H1 (cell line): Measurements from ENCODE around the gene LYVE1. TPM values are rescaled to one million over a fixed set of nuclear protein-coding genes. Genes with fewer than 3 reads are reported as not detected.

ENCODE experiments used
- CTCF ChIA-PET: fragments of 300-600 bp; sonication (Branson Sonifier 250); formaldehyde crosslinking; loops from one replicate; lab custom pipeline; 2021; ENCODE audit not compliant: partially characterized antibody; lab: Charles Lee
- POLR2A ChIA-PET: fragments of 300-600 bp; sonication (Branson Sonifier 250); formaldehyde crosslinking; loops from one replicate; lab custom pipeline; 2021; ENCODE audit warnings: inconsistent platforms; ENCODE audit not compliant: partially characterized antibody; lab: Charles Lee
- DNase-seq, 2 experiments: peaks; one replicate each; pipeline versions ENCODE4 v3.0.0 to v3.0.0-alpha.2; 2010 to 2022; ENCODE audit warnings: low spot score in 2 of 2, low read depth in 1 of 2, mixed read lengths in 1 of 2
- FAIRE-seq: peaks from 2 replicates; lab custom pipeline; 2011; peaks lifted over from hg19 to GRCh38; lab: Jason Lieb, UNC
- H2AFZ ChIP-seq: 2 replicates; pipeline ENCODE4 v1.8.1; 2012; ENCODE audit warnings: low read length, inconsistent platforms
- H2AK5ac ChIP-seq: 2 replicates; pipeline ENCODE4 v1.6.1; 2013; ENCODE audit warnings: low read depth, low read length
- H2BK120ac ChIP-seq: replicated peaks from 2 replicates; pipeline ENCODE3; 2013; ENCODE audit warnings: low read depth, low read length, inconsistent platforms
- H2BK12ac ChIP-seq: 2 replicates; pipeline ENCODE4 v1.6.1; 2013; ENCODE audit warnings: low read depth, low read length
- H2BK15ac ChIP-seq: 2 replicates; pipeline ENCODE4 v1.6.1; 2013; ENCODE audit warnings: low read length
- H2BK20ac ChIP-seq: 2 replicates; pipeline ENCODE4 v1.6.1; 2013; ENCODE audit warnings: low read length
- H2BK5ac ChIP-seq: 2 replicates; pipeline ENCODE4 v1.6.1; 2013; ENCODE audit warnings: low read depth, low read length
- H3K14ac ChIP-seq: 2 replicates; pipeline ENCODE4 v1.6.1; 2013; ENCODE audit warnings: inconsistent platforms; ENCODE audit not compliant: insufficient read length
- H3K18ac ChIP-seq: 2 replicates; pipeline ENCODE4 v1.6.1; 2013; ENCODE audit warnings: low read length; ENCODE audit errors: extremely low read depth
- H3K23ac ChIP-seq: 2 replicates; pipeline ENCODE4 v1.6.1; 2013; ENCODE audit warnings: inconsistent platforms; ENCODE audit not compliant: insufficient read length
- H3K23me2 ChIP-seq: 2 replicates; pipeline ENCODE4 v1.6.1; 2013; ENCODE audit warnings: low read depth, low read length
- H3K27ac ChIP-seq: 2 replicates; pipeline ENCODE4 v1.6.1; 2011; ENCODE audit warnings: low read depth, low read length, inconsistent platforms
- H3K27me3 ChIP-seq, 4 experiments: replicated peaks in 1 of 4; 1 replicate in 1 of 4; 2 replicates in 3 of 4; pipeline versions ENCODE4 v1.6.1 to v1.8.1; 2011 to 2013; ENCODE audit warnings: low read length in 3 of 4, mild to moderate bottlenecking in 3 of 4, inconsistent platforms in 2 of 4, mixed read lengths in 2 of 4, moderate library complexity in 1 of 4; ENCODE audit not compliant: control insufficient read depth in 3 of 4, insufficient read depth in 3 of 4; ENCODE audit errors: extremely low read depth in 1 of 4
- H3K36me3 ChIP-seq, 4 experiments: 2 replicates each; pipeline versions ENCODE4 v1.6.1 to v1.8.1; 2011 to 2013; ENCODE audit warnings: mild to moderate bottlenecking in 4 of 4, low read length in 3 of 4, moderate library complexity in 2 of 4, control low read depth in 1 of 4, inconsistent platforms in 1 of 4; ENCODE audit not compliant: insufficient read depth in 4 of 4, control insufficient read depth in 2 of 4
- H3K4ac ChIP-seq: replicated peaks from 2 replicates; pipeline ENCODE3; 2013; ENCODE audit warnings: low read length, low read depth, mixed read lengths, inconsistent platforms; ENCODE audit not compliant: insufficient read length
- H3K4me1 ChIP-seq, 4 experiments: replicated peaks in 1 of 4; 1 replicate in 1 of 4; 2 replicates in 3 of 4; pipeline versions ENCODE4 v1.6.1 to v1.8.1; 2011 to 2013; ENCODE audit warnings: low read length in 3 of 4, inconsistent platforms in 2 of 4, mixed read lengths in 1 of 4; ENCODE audit not compliant: insufficient read depth in 4 of 4, control insufficient read depth in 3 of 4
- H3K4me2 ChIP-seq, 2 experiments: 2 replicates each; pipeline versions ENCODE4 v1.6.1 to v1.8.1; 2011 to 2013; ENCODE audit warnings: low read depth in 2 of 2, low read length in 2 of 2, control low read depth in 1 of 2, inconsistent platforms in 1 of 2, mild to moderate bottlenecking in 1 of 2; ENCODE audit not compliant: insufficient read depth in 1 of 2
- H3K4me3 ChIP-seq, 4 experiments: fragments of 200-600, 300-600 bp in 1 of 4; sonication (generic), shearing (Covaris generic), sonication (Bioruptor Twin) in 1 of 4; 2 replicates each; pipeline versions ENCODE4 v1.5.1 to v1.8.1; 2011 to 2016; ENCODE audit warnings: low read length in 4 of 4, low read depth in 3 of 4, control low read depth in 2 of 4, inconsistent platforms in 2 of 4, mild to moderate bottlenecking in 2 of 4, mixed read lengths in 1 of 4, moderate library complexity in 1 of 4; ENCODE audit not compliant: insufficient read depth in 2 of 4; ENCODE audit errors: extremely low read depth in 1 of 4
- H3K56ac ChIP-seq: replicated peaks from 2 replicates; pipeline ENCODE3; 2013; ENCODE audit warnings: low read depth, mild to moderate bottlenecking, mixed read lengths, low read length, inconsistent platforms; ENCODE audit not compliant: insufficient read length
- H3K79me1 ChIP-seq: 2 replicates; pipeline ENCODE4 v1.6.1; 2013; ENCODE audit warnings: low read depth, low read length, control low read depth
- H3K79me2 ChIP-seq, 2 experiments: 2 replicates each; pipeline versions ENCODE4 v1.6.1 to v1.8.1; 2012 to 2013; ENCODE audit warnings: low read length in 2 of 2, mild to moderate bottlenecking in 2 of 2, inconsistent platforms in 1 of 2; ENCODE audit not compliant: insufficient read depth in 2 of 2, control insufficient read depth in 1 of 2
- H3K9ac ChIP-seq, 4 experiments: replicated peaks in 1 of 4; 1 replicate in 1 of 4; 2 replicates in 3 of 4; pipeline versions ENCODE4 v1.6.1 to v1.8.1; 2011 to 2013; ENCODE audit warnings: low read depth in 3 of 4, low read length in 3 of 4, control low read depth in 2 of 4, mild to moderate bottlenecking in 2 of 4, moderate library complexity in 2 of 4, inconsistent platforms in 1 of 4; ENCODE audit errors: extremely low read depth in 1 of 4
- H3K9me3 ChIP-seq, 2 experiments: 2 replicates each; pipeline versions ENCODE4 v1.6.1 to v1.8.1; 2012 to 2013; ENCODE audit warnings: mild to moderate bottlenecking in 2 of 2, moderate library complexity in 2 of 2, control low read depth in 1 of 2, inconsistent platforms in 1 of 2, low read depth in 1 of 2, low read length in 1 of 2, mixed read lengths in 1 of 2; ENCODE audit not compliant: insufficient read depth in 2 of 2
- H4K20me1 ChIP-seq, 2 experiments: replicated peaks in 1 of 2; 2 replicates each; pipeline versions ENCODE3 to v1.8.1; 2011 to 2013; ENCODE audit warnings: inconsistent platforms in 2 of 2, low read length in 2 of 2, mild to moderate bottlenecking in 1 of 2; ENCODE audit not compliant: insufficient read depth in 2 of 2, control insufficient read depth in 1 of 2
- H4K5ac ChIP-seq: 2 replicates; pipeline ENCODE4 v1.6.1; 2013; ENCODE audit warnings: low read length, low read depth, mixed read lengths, inconsistent platforms; ENCODE audit not compliant: insufficient read length
- H4K8ac ChIP-seq: 2 replicates; pipeline ENCODE4 v1.8.0; 2013; ENCODE audit warnings: mild to moderate bottlenecking, moderate library complexity, low read length, inconsistent platforms; ENCODE audit not compliant: insufficient read depth; ENCODE audit errors: extremely low read depth
- H4K91ac ChIP-seq: replicated peaks from 2 replicates; pipeline ENCODE3; 2013; ENCODE audit warnings: low read length, mixed read lengths, inconsistent platforms; ENCODE audit not compliant: insufficient read length
- ASH2L ChIP-seq: fragments of 200-600, 300-600 bp; sonication (generic); IDR thresholded peaks from one replicate; pipeline ENCODE4 v1.7.1; 2017; ENCODE audit warnings: low read length
- WGBS, 2 experiments: shearing (Covaris generic) in 1 of 2; methylation state at CpG; one replicate each; pipeline versions ENCODE4 v1.1.6 to v1.1.7; 2013 to 2015; ENCODE audit warnings: low lambda C conversion rate in 2 of 2, mixed read lengths in 2 of 2, inconsistent platforms in 1 of 2, low coverage in 1 of 2, missing lambda C conversion rate in 1 of 2; ENCODE audit not compliant: insufficient replicate concordance in 2 of 2, insufficient coverage in 1 of 2, insufficient read length in 1 of 2; ENCODE audit errors: extremely low coverage in 1 of 2, missing lambda C conversion rate in 1 of 2; 5-methylcytosine and 5-hydroxymethylcytosine counted together
- polyA plus RNA-seq, 7 experiments: library from polyadenylated mRNA; depleted of rRNA in 3 of 7; stranded (reverse) in 5 of 7; unstranded in 2 of 7; fragments of >200 nt in 5 of 7; fragments of 200-250 nt in 2 of 7; gene quantifications; 1 replicate in 5 of 7; 2 replicates in 1 of 7; 4 replicates in 1 of 7; pipeline versions ENCODE4 v1.2.1 to v1.2.3, GENCODE V29; 2011 to 2013; ENCODE audit warnings: missing spikeins in 2 of 7, mixed read lengths in 2 of 7
- total RNA-seq: library from RNA; stranded (reverse); fragmentation: NEBNext Ultra II Directional; extraction: Animal tissue kit (Norgen Biotek cat#: 25700); gene quantifications from 2 replicates; pipeline ENCODE4 v1.2.1, GENCODE V29; 2021

LYVE1 gene
- total and polyA plus RNA-seq, 2 of the 8 experiments (the other 6 are each of a cell fraction or from before 2014, with no cell fraction given) = 0.09 TPM; not detected in 1

DNA sequence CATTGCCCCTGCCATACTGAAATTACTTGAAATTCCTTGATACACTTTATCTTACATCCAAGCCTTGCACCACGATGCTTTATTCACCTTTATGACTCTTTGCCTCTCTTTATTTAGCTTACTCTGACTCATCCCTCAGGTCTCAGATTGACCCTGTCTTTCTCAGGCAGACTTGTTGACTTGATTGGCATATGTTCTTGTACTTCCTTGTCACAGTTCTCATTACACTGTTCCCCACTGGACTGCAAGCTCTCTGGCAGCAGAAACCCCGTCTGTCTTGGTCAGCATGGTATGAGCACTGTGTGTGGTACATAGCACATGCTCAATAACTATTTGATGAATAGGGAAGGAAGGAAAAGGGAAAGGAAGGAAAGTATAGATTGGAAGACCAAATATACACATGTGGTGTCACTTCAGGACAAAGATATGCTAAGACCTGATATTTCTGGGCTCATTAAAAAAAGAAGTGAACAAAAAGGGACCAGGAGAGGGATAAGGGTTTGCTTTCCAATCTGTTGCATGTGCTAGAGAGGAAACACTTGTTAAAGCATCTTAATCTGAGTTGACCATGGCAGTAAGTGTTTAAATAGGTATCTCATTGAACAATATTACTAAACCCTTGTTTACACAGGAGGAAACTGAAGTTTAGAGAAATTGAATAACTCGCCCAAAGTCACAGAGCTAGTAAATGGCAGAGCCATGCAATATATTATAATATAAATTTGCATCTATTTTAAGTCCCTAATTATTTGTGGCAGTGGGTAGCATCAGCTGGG, 7.2 kb downstream of the LYVE1 start:
- no peak overlapping the region for H3K4me2 ChIP-seq
- CTCF ChIA-PET = interaction anchor here (1.2 to 1.3 kb wide), 3 partner anchors 20 to 155 kb away, joined by 3 to 6 read pairs (median 4); partner anchors contain the start of gene RNF141

More for the DNA sequence above, 7.2 kb downstream of the LYVE1 start:
- Histone ChIP-seq H3K14ac (no peak overlapping the region), H2BK12ac (no peak overlapping the region), H3K56ac (no peak overlapping the region), H4K91ac (no peak overlapping the region), H3K4me3 (no peak overlapping the region), H2AK5ac (no peak overlapping the region), H3K4ac (no peak overlapping the region), H3K23ac (no peak overlapping the region), H2BK120ac (no peak overlapping the region), H4K5ac (no peak overlapping the region), H3K18ac (no peak overlapping the region), H2BK20ac (no peak overlapping the region), H2BK15ac (no peak overlapping the region), H3K4me1 (peaks cover 0 to 4% (median 1%) of the 10 kb centered on the region in 4 experiments; a peak in 2 of 7 replicates), H2BK5ac (no peak overlapping the region), H3K79me1 (no peaks in the 10 kb centered on the region), H3K36me3 (no peaks in the 10 kb centered on the region), H2AFZ (no peak overlapping the region), H3K9ac (no peak overlapping the region), H3K23me2 (no peaks in the 10 kb centered on the region; the same call in 1 of the 2 replicates), H3K27ac (no peak overlapping the region), H4K20me1 (no peaks in the 10 kb centered on the region), H4K8ac (no peak overlapping the region), H3K9me3 (no peaks in the 10 kb centered on the region), H3K27me3 (no peaks in the 10 kb centered on the region; a peak in 1 of 7 replicates), H3K79me2 (no peaks in the 10 kb centered on the region)
- TF ChIP-seq ASH2L = no peak
- WGBS, 2 experiments = 86% methylated on average over 3 of the region's 3 CpGs; no CpG with 5 or more reads in 1 of the 2 experiments
- no peak for DNase-seq
- FAIRE-seq = no peak
- POLR2A ChIA-PET = no interaction called here
